Thymus (tissue), 11 donors: ENCODE measurements around the gene UNC13A. TPM values are rescaled to one million over a fixed set of nuclear protein-coding genes. Genes with fewer than 3 reads are reported as not detected.

Experiments
- DNase-seq, 9 donors: peaks; one replicate each; pipeline ENCODE4 v3.0.0-alpha.2; 2013; ENCODE audit warnings: low spot score in 9 of 9, low read depth in 6 of 9, missing footprints in 1 of 9
- H3K27ac ChIP-seq, 2 donors: one replicate each; pipeline ENCODE4 v1.5.1; 2013; ENCODE audit warnings: control low read depth in 1 of 2, low read depth in 1 of 2, low read length in 1 of 2, mild to moderate bottlenecking in 1 of 2, moderate library complexity in 1 of 2
- H3K27me3 ChIP-seq, 2 donors: one replicate each; pipeline ENCODE4 v1.5.1; 2013; ENCODE audit warnings: low read length in 1 of 2; ENCODE audit not compliant: control insufficient read depth in 2 of 2, insufficient read depth in 1 of 2
- H3K36me3 ChIP-seq, 2 donors: one replicate each; pipeline ENCODE4 v1.5.1; 2013; ENCODE audit warnings: low read length in 1 of 2, mild to moderate bottlenecking in 1 of 2, moderate library complexity in 1 of 2; ENCODE audit not compliant: control insufficient read depth in 2 of 2, insufficient read depth in 2 of 2
- H3K4me1 ChIP-seq, 2 donors: one replicate each; pipeline ENCODE4 v1.5.1; 2013; ENCODE audit warnings: low read length in 2 of 2; ENCODE audit not compliant: control insufficient read depth in 2 of 2, insufficient read depth in 2 of 2
- H3K4me3 ChIP-seq, 2 donors: one replicate each; pipeline ENCODE4 v1.5.1; 2013; ENCODE audit warnings: low read length in 2 of 2, control low read depth in 1 of 2, mild to moderate bottlenecking in 1 of 2
- H3K9me3 ChIP-seq, 2 donors: one replicate each; pipeline ENCODE4 v1.5.1; 2013; ENCODE audit warnings: low read length in 1 of 2, mild to moderate bottlenecking in 1 of 2; ENCODE audit not compliant: control insufficient read depth in 2 of 2, insufficient read depth in 1 of 2
- WGBS: extraction: QIAGEN DNeasy Blood & Tissue Kit; methylation state at CpG from one replicate; pipeline ENCODE4 v1.1.7; 2013; 5-methylcytosine and 5-hydroxymethylcytosine counted together
- polyA plus RNA-seq: library from polyadenylated mRNA; stranded (reverse); fragments of 200-250 nt; gene quantifications from one replicate; pipeline ENCODE4 v1.2.3, GENCODE V29; 2013
- total RNA-seq: library from RNA; stranded (reverse); fragments of 120-200 nt; gene quantifications from one replicate; pipeline ENCODE4 v1.2.4, GENCODE V29; 2013
- donor health status: healthy.

Gene UNC13A
- total and polyA plus RNA-seq, 2 donors: 0.19 to 0.32 TPM

- H3K9me3 ChIP-seq: peaks cover 0 to 4% of the 10 kb centered on the region in 2 donors
- H3K4me3 ChIP-seq: no peak overlapping the region
- WGBS: 98% methylated on average over 9 of the region's 9 CpGs
- H3K27ac ChIP-seq: no peak overlapping the region
- DNase-seq: no peak
- no peaks in the 10 kb centered on the region for H3K36me3 ChIP-seq
- peaks cover 0 to 20% of the 10 kb centered on the region in 2 donors for H3K27me3 ChIP-seq
- H3K4me1 ChIP-seq: peaks cover 8 to 9% of the 10 kb centered on the region in 2 donors
Observed at GRCh38 chr19:17607936-17608335, 80.2 kb downstream of the UNC13A start.

- peaks cover 8 to 9% of the 10 kb centered on the region in 2 donors for H3K4me1 ChIP-seq
- peaks cover 0 to 31% of the 10 kb centered on the region in 2 donors for H3K27me3 ChIP-seq
- no peak for DNase-seq
- H3K9me3 ChIP-seq: peaks cover 0 to 8% of the 10 kb centered on the region in 2 donors
- H3K4me3 ChIP-seq: peak overlapping the region in 1 of 2 donors; percentile 44
- no peak overlapping the region for H3K27ac ChIP-seq
- WGBS: 24% methylated on average over 18 of the region's 18 CpGs
- no peaks in the 10 kb centered on the region for H3K36me3 ChIP-seq
Observed at GRCh38 chr19:17606590-17607185, 81.5 kb downstream of the UNC13A start.

- H3K27ac ChIP-seq: peak overlapping the region in 1 of 2 donors; percentile 32
- no peaks in the 10 kb centered on the region for H3K36me3 ChIP-seq
- peak overlapping the region in 1 of 2 donors; percentile 44 for H3K4me3 ChIP-seq
- peaks cover 0 to 8% of the 10 kb centered on the region in 2 donors for H3K9me3 ChIP-seq
- WGBS: 1% methylated on average over 85 of the region's 85 CpGs
- H3K27me3 ChIP-seq: peaks cover 0 to 35% of the 10 kb centered on the region in 2 donors
- DNase-seq: peak; percentile 41 to 84 (median 55)
- H3K4me1 ChIP-seq: peaks cover 8 to 9% of the 10 kb centered on the region in 2 donors
Observed at GRCh38 chr19:17605761-17606589, 82.2 kb downstream of the UNC13A start.

GRCh38 chr19:17605117-17605516, 83.0 kb downstream of the UNC13A start:
- 90% methylated on average over 8 of the region's 8 CpGs for WGBS
- peaks cover 0 to 8% of the 10 kb centered on the region in 2 donors for H3K9me3 ChIP-seq
- H3K27ac ChIP-seq: no peak overlapping the region
- peaks cover 8 to 9% of the 10 kb centered on the region in 2 donors for H3K4me1 ChIP-seq
- H3K4me3 ChIP-seq: no peak overlapping the region
- H3K36me3 ChIP-seq: no peaks in the 10 kb centered on the region
- H3K27me3 ChIP-seq: peaks cover 0 to 35% of the 10 kb centered on the region in 2 donors
- DNase-seq: no peak

- peaks cover 0 to 35% of the 10 kb centered on the region in 2 donors for H3K27me3 ChIP-seq
- DNase-seq: no peak
- H3K27ac ChIP-seq: no peak overlapping the region
- no peak overlapping the region for H3K4me3 ChIP-seq
- peaks cover 8 to 9% of the 10 kb centered on the region in 2 donors for H3K4me1 ChIP-seq
- no peaks in the 10 kb centered on the region for H3K36me3 ChIP-seq
- WGBS: 85% methylated on average over 8 of the region's 8 CpGs
- H3K9me3 ChIP-seq: peaks cover 0 to 8% of the 10 kb centered on the region in 2 donors
Observed at GRCh38 chr19:17604372-17605025, 83.7 kb downstream of the UNC13A start.

GRCh38 chr19:17602872-17603510, 85.2 kb downstream of the UNC13A start:
- DNase-seq: no peak
- no peak overlapping the region for H3K4me3 ChIP-seq
- no peak overlapping the region for H3K27ac ChIP-seq
- peaks cover 0 to 8% of the 10 kb centered on the region in 2 donors for H3K9me3 ChIP-seq
- H3K4me1 ChIP-seq: peaks cover 8 to 9% of the 10 kb centered on the region in 2 donors
- peaks cover 0 to 35% of the 10 kb centered on the region in 2 donors for H3K27me3 ChIP-seq
- WGBS: 64% methylated on average over 7 of the region's 7 CpGs
- H3K36me3 ChIP-seq: no peaks in the 10 kb centered on the region

GRCh38 chr19:17602217-17602616, 85.9 kb downstream of the UNC13A start:
- DNase-seq: no peak
- WGBS: 78% methylated on average over 8 of the region's 8 CpGs
- H3K4me3 ChIP-seq: no peak overlapping the region
- H3K27ac ChIP-seq: no peak overlapping the region
- peaks cover 8 to 9% of the 10 kb centered on the region in 2 donors for H3K4me1 ChIP-seq
- H3K27me3 ChIP-seq: peaks cover 0 to 35% of the 10 kb centered on the region in 2 donors
- no peaks in the 10 kb centered on the region for H3K36me3 ChIP-seq
- H3K9me3 ChIP-seq: peaks cover 0 to 8% of the 10 kb centered on the region in 2 donors

GRCh38 chr19:17601683-17602082, 86.5 kb downstream of the UNC13A start:
- H3K4me1 ChIP-seq: peaks cover 8 to 9% of the 10 kb centered on the region in 2 donors
- 26% methylated on average over 9 of the region's 9 CpGs for WGBS
- H3K4me3 ChIP-seq: no peak overlapping the region
- DNase-seq: no peak
- no peaks in the 10 kb centered on the region for H3K36me3 ChIP-seq
- H3K27ac ChIP-seq: no peak overlapping the region
- peaks cover 0 to 35% of the 10 kb centered on the region in 2 donors for H3K27me3 ChIP-seq
- peaks cover 0 to 8% of the 10 kb centered on the region in 2 donors for H3K9me3 ChIP-seq
